DOHH2 (cell line): ENCODE results near the gene NBAS.

Source experiments
- H3F3A ChIP-seq: fragments of 200-600 bp; sonication (generic), shearing (Covaris generic); 2 replicates; pipeline ENCODE4 v1.6.0; 2016; ENCODE audit warnings: antibody characterized with exemption, mild to moderate bottlenecking; ENCODE audit not compliant: control insufficient read depth, insufficient read depth
- H3K27ac ChIP-seq: fragments of 200-600 bp; sonication (generic); 2 replicates; pipeline ENCODE4 v1.5.1; 2014; ENCODE audit warnings: low read depth, mild to moderate bottlenecking, low read length, moderate library complexity
- H3K27me3 ChIP-seq: fragments of 200-600 bp; sonication (generic); 2 replicates; pipeline ENCODE4 v1.6.1; 2014; ENCODE audit warnings: mild to moderate bottlenecking, low read length, mixed read lengths; ENCODE audit not compliant: control insufficient read depth
- H3K36me3 ChIP-seq: fragments of 200-600 bp; sonication (generic); 2 replicates; pipeline ENCODE4 v1.6.1; 2014; ENCODE audit warnings: mild to moderate bottlenecking, low read length, moderate library complexity, mixed read lengths; ENCODE audit not compliant: control insufficient read depth
- H3K4me1 ChIP-seq: fragments of 200-600 bp; sonication (generic); 2 replicates; pipeline ENCODE4 v1.6.1; 2014; ENCODE audit warnings: mild to moderate bottlenecking, low read length, mixed read lengths; ENCODE audit not compliant: control insufficient read depth
- H3K4me2 ChIP-seq: fragments of 200-600 bp; sonication (generic); 2 replicates; pipeline ENCODE4 v1.6.0; 2014; ENCODE audit warnings: mild to moderate bottlenecking, low read length, moderate library complexity
- H3K4me3 ChIP-seq: fragments of 200-600 bp; sonication (generic); 2 replicates; pipeline ENCODE4 v1.5.1; 2014; ENCODE audit warnings: mild to moderate bottlenecking, low read length, mixed read lengths
- H3K79me2 ChIP-seq: fragments of 200-600 bp; sonication (generic); 2 replicates; pipeline ENCODE4 v1.6.1; 2014; ENCODE audit warnings: mild to moderate bottlenecking, low read length, mixed read lengths; ENCODE audit not compliant: control insufficient read depth
- H3K9me2 ChIP-seq: fragments of 200-600 bp; sonication (generic); replicated peaks from 2 replicates; pipeline ENCODE4 v1.6.1; 2014; ENCODE audit warnings: mild to moderate bottlenecking, low read length, mixed read lengths; ENCODE audit not compliant: control insufficient read depth
- H3K9me3 ChIP-seq: fragments of 200-600 bp; sonication (generic); 2 replicates; pipeline ENCODE4 v1.6.1; 2014; ENCODE audit warnings: antibody characterized with exemption, low read length, mixed read lengths; ENCODE audit not compliant: control insufficient read depth, insufficient read depth
- H4K20me1 ChIP-seq: fragments of 200-600 bp; sonication (generic); 2 replicates; pipeline ENCODE4 v1.6.0; 2014; ENCODE audit warnings: low read depth, mild to moderate bottlenecking, antibody characterized with exemption, low read length, moderate library complexity; ENCODE audit not compliant: control insufficient read depth, insufficient read depth
- CTCF ChIP-seq: fragments of 200-600 bp; sonication (generic); IDR thresholded peaks from one replicate; pipeline ENCODE4 v1.5.1; 2014; ENCODE audit warnings: antibody characterized with exemption, mild to moderate bottlenecking, low read depth, low read length; ENCODE audit not compliant: poor library complexity, severe bottlenecking
- EZH2phosphoT487 ChIP-seq: fragments of 200-600 bp; sonication (generic); IDR thresholded peaks from 2 replicates; pipeline ENCODE4 v1.6.1; 2017; ENCODE audit warnings: borderline replicate concordance, mild to moderate bottlenecking, antibody characterized with exemption, low read length, moderate library complexity, mixed read lengths

The NBAS gene

GRCh38 chr2:15357922-15358321 lies 203.2 kb downstream of the NBAS start:
- Histone ChIP-seq H3K4me1 (no peaks in the 10 kb centered on the region), H3K4me3 (no peak overlapping the region)

GRCh38 chr2:15357186-15357585 lies 203.9 kb downstream of the NBAS start:
- no peak overlapping the region for H3K4me3 ChIP-seq
- no peaks in the 10 kb centered on the region for H3K9me2 ChIP-seq
- H4K20me1 ChIP-seq = no peaks in the 10 kb centered on the region
- no peak for TF ChIP-seq EZH2phosphoT487
- TF ChIP-seq CTCF = no peak
- no peaks in the 10 kb centered on the region for H3K79me2 ChIP-seq
- no peaks in the 10 kb centered on the region for H3K9me3 ChIP-seq
- H3K4me1 ChIP-seq = no peaks in the 10 kb centered on the region
- no peaks in the 10 kb centered on the region for H3K27me3 ChIP-seq
- peaks cover 3% of the 10 kb centered on the region; the same call in 1 of the 2 replicates for H3K36me3 ChIP-seq
- no peaks in the 10 kb centered on the region for H3F3A ChIP-seq
- no peak overlapping the region for H3K27ac ChIP-seq
- H3K4me2 ChIP-seq = no peak overlapping the region

More at GRCh38 chr2:15357922-15358321, 203.2 kb downstream of the NBAS start:
- Histone ChIP-seq H3F3A (no peaks in the 10 kb centered on the region), H3K9me3 (no peaks in the 10 kb centered on the region), H3K4me2 (no peak overlapping the region), H3K9me2 (no peaks in the 10 kb centered on the region), H3K27ac (no peak overlapping the region), H3K79me2 (no peaks in the 10 kb centered on the region), H4K20me1 (no peaks in the 10 kb centered on the region), H3K36me3 (peaks cover 3% of the 10 kb centered on the region; the same call in 1 of the 2 replicates), H3K27me3 (no peaks in the 10 kb centered on the region)
- TF ChIP-seq CTCF = no peak
- no peak for TF ChIP-seq EZH2phosphoT487

- no peaks in the 10 kb centered on the region for H3K27me3 ChIP-seq
- H3K4me1 ChIP-seq = no peaks in the 10 kb centered on the region
- H3K4me2 ChIP-seq = no peak overlapping the region
- H3F3A ChIP-seq = no peaks in the 10 kb centered on the region
- H3K4me3 ChIP-seq = no peak overlapping the region
- H3K9me2 ChIP-seq = no peaks in the 10 kb centered on the region
- TF ChIP-seq EZH2phosphoT487 (no peak), CTCF (no peak)
- no peaks in the 10 kb centered on the region for H4K20me1 ChIP-seq
- H3K9me3 ChIP-seq = no peaks in the 10 kb centered on the region
- peaks cover 3% of the 10 kb centered on the region; the same call in 1 of the 2 replicates for H3K36me3 ChIP-seq
- no peak overlapping the region for H3K27ac ChIP-seq
- H3K79me2 ChIP-seq = no peaks in the 10 kb centered on the region
Observed at GRCh38 chr2:15355386-15355785, 205.7 kb downstream of the NBAS start.
